Stimulated activated CD8-positive, alpha-beta memory T cell treated with anti-CD3 and anti-CD28 coated beads, Interleukin-7, amount 100 ng/mL, for 48 hours (primary cell): ENCODE measurements around the gene C21orf58.
"Not testable (repeated sequence)": the region's sequence is repeated elsewhere in the genome, so short reads cannot be mapped to it uniquely, and the experiment has no call there.

ENCODE experiments used
- DNase-seq, 2 donors: peaks; one replicate each; pipeline ENCODE4 v3.0.0-alpha.2; 2020; ENCODE audit warnings: low read depth in 1 of 2; ENCODE audit errors: extremely low read depth in 1 of 2

Gene C21orf58

GRCh38 chr21:46325073-46325912 lies 1.6 kb upstream of the C21orf58 start:
- DNase-seq, result no peak

GRCh38 chr21:46324390-46325072 lies 861 bp upstream of the C21orf58 start:
- DNase-seq, result peak; percentile 68 to 69

- no peak for DNase-seq
Observed at GRCh38 chr21:46323227-46323709, 402 bp downstream of the C21orf58 start.

- DNase-seq, result no peak
Observed at GRCh38 chr21:46322351-46323226, 1.1 kb downstream of the C21orf58 start.

- DNase-seq, result no peak
Observed at GRCh38 chr21:46320331-46320801, 3.3 kb downstream of the C21orf58 start.

- no peak for DNase-seq
Observed at GRCh38 chr21:46319186-46319585, 4.5 kb downstream of the C21orf58 start.

- DNase-seq, result no peak
Observed at GRCh38 chr21:46318464-46318845, 5.2 kb downstream of the C21orf58 start.

- no peak for DNase-seq
Observed at GRCh38 chr21:46317710-46318463, 5.8 kb downstream of the C21orf58 start.

GRCh38 chr21:46316708-46317324 lies 6.9 kb downstream of the C21orf58 start:
- DNase-seq, result no peak

- no peak for DNase-seq
Observed at GRCh38 chr21:46314441-46315020, 9.1 kb downstream of the C21orf58 start.

- DNase-seq, result no peak
Observed at GRCh38 chr21:46312949-46313348, 10.7 kb downstream of the C21orf58 start.

- DNase-seq, result no peak
Observed at GRCh38 chr21:46311568-46311967, 12.1 kb downstream of the C21orf58 start.

GRCh38 chr21:46310260-46310659 lies 13.4 kb downstream of the C21orf58 start:
- not testable (repeated sequence) for DNase-seq

GRCh38 chr21:46308431-46308830 lies 15.2 kb downstream of the C21orf58 start:
- DNase-seq, result no peak

- DNase-seq, result no peak
Observed at GRCh38 chr21:46307625-46308024, 16.0 kb downstream of the C21orf58 start.

GRCh38 chr21:46304955-46305354 lies 18.7 kb downstream of the C21orf58 start:
- DNase-seq, result no peak

GRCh38 chr21:46304437-46304836 lies 19.2 kb downstream of the C21orf58 start:
- no peak for DNase-seq

GRCh38 chr21:46301759-46302158 lies 21.9 kb downstream of the C21orf58 start:
- DNase-seq, result no peak

GRCh38 chr21:46299167-46299566 lies 24.5 kb downstream of the C21orf58 start:
- DNase-seq, result no peak
